Lung (tissue), 12 donors: ENCODE data around the gene NLRP14. TPM values are rescaled to one million over a fixed set of nuclear protein-coding genes. Genes with fewer than 3 reads are reported as not detected.

Experiments used
- ATAC-seq: fragments of 200-7000 bp; cut with Tn5 transposase; one replicate; pipeline ENCODE4 v1.9.1; 2020; ENCODE audit warnings: moderate number of reproducible peaks; ENCODE audit not compliant: insufficient read depth, low FRiP score
- DNase-seq, 3 donors: peaks; one replicate each; pipeline ENCODE4 v3.0.0-alpha.2; 2013 to 2017
- H3K27ac ChIP-seq, 2 donors: one replicate each; pipeline ENCODE4 v1.5.1; 2013; ENCODE audit warnings: mild to moderate bottlenecking in 2 of 2, moderate library complexity in 2 of 2, control low read depth in 1 of 2, inconsistent platforms in 1 of 2, low read depth in 1 of 2, low read length in 1 of 2
- H3K27me3 ChIP-seq, 3 donors: one replicate each; pipeline ENCODE4 v1.5.1; 2013; ENCODE audit warnings: low read length in 2 of 3; ENCODE audit not compliant: control insufficient read depth in 3 of 3, insufficient read depth in 3 of 3
- H3K36me3 ChIP-seq, 4 donors: one replicate each; pipeline ENCODE4 v1.5.1; 2013; ENCODE audit warnings: low read length in 4 of 4, mild to moderate bottlenecking in 1 of 4, moderate library complexity in 1 of 4; ENCODE audit not compliant: control insufficient read depth in 4 of 4, insufficient read depth in 4 of 4
- H3K4me1 ChIP-seq, 5 donors: one replicate each; pipeline ENCODE4 v1.5.1; 2013; ENCODE audit warnings: low read length in 5 of 5, mild to moderate bottlenecking in 2 of 5, moderate library complexity in 1 of 5; ENCODE audit not compliant: control insufficient read depth in 5 of 5, insufficient read depth in 5 of 5
- H3K4me3 ChIP-seq: one replicate; pipeline ENCODE4 v1.5.1; 2013; ENCODE audit warnings: mild to moderate bottlenecking, control low read depth, moderate library complexity
- H3K9ac ChIP-seq, 2 donors: one replicate each; pipeline ENCODE4 v1.5.1; 2013; ENCODE audit warnings: low read length in 2 of 2, control low read depth in 1 of 2; ENCODE audit not compliant: insufficient read depth in 1 of 2
- H3K9me3 ChIP-seq, 4 donors: one replicate each; pipeline ENCODE4 v1.5.1; 2013; ENCODE audit warnings: low read length in 3 of 4, mild to moderate bottlenecking in 1 of 4, moderate library complexity in 1 of 4; ENCODE audit not compliant: control insufficient read depth in 4 of 4, insufficient read depth in 3 of 4
- CTCF ChIP-seq: IDR thresholded peaks from 2 replicates; pipeline ENCODE4 v1.5.1; 2012; ENCODE audit warnings: mild to moderate bottlenecking; ENCODE audit errors: control extremely low read depth, extremely low read depth
- WGBS, 2 donors: extraction: QIAGEN DNeasy Blood & Tissue Kit; methylation state at CpG; one replicate each; pipeline ENCODE4 v1.1.7; 2013; 5-methylcytosine and 5-hydroxymethylcytosine counted together
- polyA plus RNA-seq, 2 donors: library from polyadenylated mRNA; stranded (reverse); fragments of 200-250 nt; gene quantifications; one replicate each; pipeline ENCODE4 v1.2.1, GENCODE V29; 2013
- total RNA-seq, 2 donors: library from RNA; depleted of rRNA in 1 of 2; stranded (reverse); fragments of >200 nt in 1 of 2; gene quantifications; one replicate each; pipeline ENCODE4 v1.2.1, GENCODE V29; 2014 to 2021
- donor health status: control.
- donor health status: control.
- donor health status: Bipolar disorder and iron deficiency.
- donor health status: healthy.
- donor health status: DM: yes; HTN: yes; CAD: no.

NLRP14 gene
- total and polyA plus RNA-seq, 4 donors = 0.01 to 0.31 (median 0.15) TPM; not detected in 1

GRCh38 chr11:6992457-6993417 lies 27.5 kb upstream of the NLRP14 start:
- DNase-seq (peak in 1 of 3 donors; percentile 6), ATAC-seq (no peak)
- no peaks in the 10 kb centered on the region for H3K4me1 ChIP-seq
- H3K4me3 ChIP-seq = no peak overlapping the region
- H3K27me3 ChIP-seq = no peaks in the 10 kb centered on the region
- no peak overlapping the region for H3K27ac ChIP-seq
- H3K9ac ChIP-seq = no peak overlapping the region
- H3K36me3 ChIP-seq = no peaks in the 10 kb centered on the region
- TF ChIP-seq CTCF = no peak
- 54 to 73% methylated on average over 11 of the region's 11 CpGs for WGBS, 2 donors
- no peaks in the 10 kb centered on the region for H3K9me3 ChIP-seq

DNA sequence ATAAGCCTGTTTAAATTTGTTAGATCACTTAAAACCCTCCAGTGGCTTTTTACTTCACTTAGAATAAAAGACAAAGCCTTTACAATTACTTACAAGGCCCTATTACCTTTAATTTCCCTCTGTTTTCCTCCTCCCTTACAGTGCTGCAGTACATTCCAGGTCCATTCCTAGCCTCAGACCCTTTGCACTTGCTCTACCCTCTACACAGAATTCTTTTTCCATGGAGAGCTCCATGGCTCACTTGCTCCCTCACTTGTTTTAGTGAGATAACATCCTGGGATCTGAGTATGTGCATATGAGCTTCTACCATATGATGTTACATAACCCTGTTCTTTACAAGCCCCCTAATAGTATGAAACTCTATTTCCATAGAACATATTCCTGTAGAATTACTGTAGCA lies 24.6 kb upstream of the NLRP14 start:
- TF ChIP-seq CTCF = no peak
- Histone ChIP-seq H3K36me3 (peaks cover 0 to 11% (median 4%) of the 10 kb centered on the region in 4 donors), H3K27ac (no peak overlapping the region), H3K9me3 (no peaks in the 10 kb centered on the region), H3K27me3 (no peaks in the 10 kb centered on the region), H3K4me3 (no peak overlapping the region), H3K4me1 (no peaks in the 10 kb centered on the region), H3K9ac (no peak overlapping the region)
- no peak for DNase-seq
- ATAC-seq = no peak

DNA sequence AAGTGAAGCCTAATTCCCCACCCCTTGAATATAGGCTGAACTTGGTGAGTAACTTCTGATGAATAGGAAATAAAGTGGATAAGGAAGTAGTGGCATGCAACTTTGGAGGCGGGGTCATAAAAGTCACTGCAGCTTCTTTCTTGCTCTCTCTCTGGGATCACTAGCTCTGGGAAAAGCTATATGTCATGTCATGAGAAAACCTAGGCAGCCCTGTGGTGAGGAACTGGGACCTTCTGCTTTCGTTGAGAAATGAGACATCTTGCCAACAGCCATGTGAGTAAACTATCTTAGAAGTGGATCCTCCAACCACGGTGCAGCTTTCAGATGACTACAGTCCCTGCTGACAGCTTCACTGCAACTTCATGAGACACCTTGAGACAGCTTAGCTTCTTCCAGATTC lies 15.8 kb upstream of the NLRP14 start:
- Histone ChIP-seq H3K9me3 (no peaks in the 10 kb centered on the region), H3K36me3 (peaks cover 0 to 24% (median 10%) of the 10 kb centered on the region in 4 donors), H3K4me1 (no peaks in the 10 kb centered on the region), H3K4me3 (no peak overlapping the region), H3K27ac (no peak overlapping the region), H3K27me3 (no peaks in the 10 kb centered on the region), H3K9ac (no peak overlapping the region)
- TF ChIP-seq CTCF = no peak
- ATAC-seq (no peak), DNase-seq (no peak)
- 42 to 52% methylated on average over 3 of the region's 3 CpGs for WGBS, 2 donors
